Right ventricle myocardium superior (tissue), 1 donor: ENCODE data around the gene TNFRSF18. TPM values are rescaled to one million over a fixed set of nuclear protein-coding genes. Genes with fewer than 3 reads are reported as not detected.

Experiments used
- ATAC-seq: fragments of 200-7000 bp; cut with Tn5 transposase; one replicate; pipeline ENCODE4 v1.9.1; 2020; ENCODE audit warnings: mild to moderate bottlenecking; ENCODE audit not compliant: poor library complexity
- DNase-seq: peaks from one replicate; pipeline ENCODE4 v3.0.0-alpha.2; 2020
- intact Hi-C: fragments of 100-400 bp; cut with DNase I; formaldehyde crosslinking; loops from one replicate; pipeline ENCODE4 v1.11.2; 2022
- total RNA-seq: library from RNA; stranded (reverse); fragmentation: NEBNext Ultra II Directional; extraction: Animal tissue kit (Norgen Biotek cat#: 25700); gene quantifications from one replicate; pipeline ENCODE4 v1.2.1, GENCODE V29; 2021
- donor health status: DM: no; HTN: yes; CAD: no; lungs with severe emphysema.

The TNFRSF18 gene
- total RNA-seq, 1 donor from 2014 or later: 0.32 TPM

GRCh38 chr1:1241588-1242219 is 35.3 kb upstream of the TNFRSF18 start:
- intact Hi-C loops: no loop called here
- ATAC-seq (no peak), DNase-seq (no peak)

DNA sequence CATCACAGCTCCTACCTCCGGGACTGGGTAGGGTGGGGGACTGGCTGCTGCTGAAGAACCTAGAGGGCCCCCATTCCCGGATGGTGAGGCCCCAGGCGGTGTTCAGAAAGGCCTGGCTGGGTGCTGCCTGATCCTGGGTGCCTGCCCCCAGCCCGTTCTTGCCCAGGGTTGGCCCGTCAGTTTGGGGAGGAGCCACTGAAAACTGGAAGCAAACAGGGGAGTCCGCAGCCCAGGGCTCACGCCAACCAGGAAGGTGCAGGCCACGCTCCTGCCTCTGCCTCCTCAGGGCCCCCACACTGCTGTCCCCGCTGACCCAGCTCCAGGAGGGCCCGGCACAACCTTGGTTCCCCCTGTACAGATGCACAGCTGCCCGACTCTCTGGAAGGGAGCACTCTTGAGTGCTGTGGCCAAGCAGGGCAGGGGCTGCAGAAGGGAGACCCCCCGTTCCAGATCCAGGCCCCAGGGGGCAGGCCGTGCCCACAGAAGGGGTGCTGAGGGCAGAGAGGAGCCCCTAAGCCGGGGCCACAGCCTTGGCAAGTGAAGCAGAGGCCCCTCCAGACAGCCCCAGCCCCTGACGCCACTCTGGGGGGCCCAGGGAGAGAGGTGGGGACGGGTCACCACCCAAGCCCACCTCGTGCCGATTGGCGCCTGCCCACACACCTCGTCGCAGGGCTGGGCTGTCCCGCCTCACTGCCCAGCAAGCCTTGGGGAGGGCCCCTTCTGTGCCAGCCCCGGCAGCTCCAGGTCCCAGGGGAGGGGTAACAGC is 34.6 kb upstream of the TNFRSF18 start:
- ATAC-seq (no peak), DNase-seq (no peak)
- intact Hi-C loops: no loop called here

DNA sequence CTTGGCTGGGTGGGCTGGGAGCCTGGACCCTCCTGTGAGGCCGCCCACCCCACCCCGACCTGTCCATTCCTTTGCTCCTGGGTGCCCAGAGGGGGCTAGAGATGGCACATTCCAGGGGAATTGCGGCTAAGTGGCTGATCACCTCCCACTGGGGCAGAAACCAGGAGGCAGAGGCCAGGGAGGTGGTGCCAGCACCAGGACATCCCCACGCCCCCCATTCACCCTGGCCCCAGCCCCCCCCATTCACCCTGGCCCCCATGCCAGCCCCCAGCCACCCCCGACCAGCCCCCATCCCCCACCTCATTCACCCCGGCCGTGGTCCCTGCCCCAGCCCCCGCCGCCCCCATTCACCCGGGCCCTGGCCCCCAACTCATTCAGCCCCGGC is 33.9 kb upstream of the TNFRSF18 start:
- ATAC-seq (no peak), DNase-seq (no peak)
- intact Hi-C loops: no loop called here

- intact Hi-C loops: no loop called here
- ATAC-seq: no peak
- DNase-seq: no peak
These were observed 33.4 kb upstream of the TNFRSF18 start for GRCh38 chr1:1239614-1240347.

GRCh38 chr1:1239227-1239613 is 32.8 kb upstream of the TNFRSF18 start:
- ATAC-seq (no peak), DNase-seq (no peak)
- intact Hi-C loops: no loop called here

DNA sequence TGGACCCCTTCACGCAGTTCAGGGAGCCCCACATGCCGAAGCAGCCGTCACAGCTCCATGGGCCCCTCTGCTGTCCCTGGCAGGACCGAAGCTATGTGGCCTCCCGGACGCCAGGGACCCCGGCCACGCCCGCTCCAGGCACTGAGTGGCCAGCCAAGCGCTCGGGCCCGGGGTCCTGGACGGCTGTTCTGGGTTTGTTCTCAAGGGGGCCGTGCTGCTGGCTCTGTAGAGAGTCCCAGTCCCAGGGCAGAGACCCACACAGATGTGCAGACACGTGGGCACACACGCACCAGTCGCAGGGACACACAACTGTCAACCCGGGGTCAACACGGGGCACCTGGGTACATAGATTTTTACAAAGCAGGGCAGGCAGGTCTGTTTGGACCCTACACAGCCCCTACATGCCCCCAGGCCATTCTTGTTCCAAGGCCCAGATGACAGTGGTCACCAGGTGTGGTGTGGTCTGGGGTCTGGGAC is 32.3 kb upstream of the TNFRSF18 start:
- intact Hi-C loops: no loop called here
- ATAC-seq (no peak), DNase-seq (no peak)

GRCh38 chr1:1237874-1238701 is 31.7 kb upstream of the TNFRSF18 start:
- no peak for ATAC-seq
- intact Hi-C loops: no loop called here
- DNase-seq: no peak

DNA sequence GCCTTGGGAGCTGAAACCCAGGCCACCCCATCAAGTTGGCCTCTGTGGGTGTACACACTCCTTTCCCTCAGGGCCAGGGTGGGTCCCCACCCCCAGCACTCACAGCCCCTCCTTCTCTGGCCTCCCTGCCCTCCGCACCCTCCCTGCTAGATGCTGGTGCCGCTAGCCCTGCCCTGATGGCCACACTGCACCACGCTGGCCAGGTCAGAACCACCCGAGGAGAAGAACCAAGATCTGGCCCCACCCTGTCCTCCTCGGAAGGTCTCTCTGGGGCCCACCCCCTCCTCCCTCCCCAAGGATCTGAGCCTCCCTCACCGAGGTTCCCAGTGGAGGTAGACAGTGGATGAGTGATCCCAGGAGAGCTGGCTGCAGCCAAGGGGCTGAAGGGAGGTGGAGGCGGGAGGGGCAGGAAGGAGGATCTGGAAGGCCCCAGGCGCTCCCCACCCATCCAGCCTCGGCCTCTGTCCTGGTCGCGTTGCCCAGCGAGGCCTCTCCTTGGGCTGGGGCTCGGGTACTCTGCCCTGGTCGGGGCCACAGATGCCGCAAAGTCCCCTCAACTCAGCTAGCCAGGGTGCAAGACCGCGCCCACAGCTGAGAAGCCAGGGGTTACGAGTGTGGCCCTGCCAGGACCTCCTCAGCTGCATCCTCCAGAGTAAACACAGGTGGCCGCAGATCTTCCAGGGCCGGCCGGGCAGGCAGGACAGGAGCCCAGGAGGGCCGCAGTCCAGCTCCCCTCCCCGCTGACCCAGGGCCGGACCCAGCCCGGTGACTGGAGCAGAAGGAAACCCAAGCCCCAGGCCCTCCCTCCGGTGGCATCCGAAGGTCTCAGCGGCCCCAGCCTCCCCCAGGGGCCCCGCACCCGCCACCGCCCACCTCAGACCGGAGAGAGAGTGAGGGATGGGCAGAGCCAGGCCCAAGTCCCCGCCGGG is 30.8 kb upstream of the TNFRSF18 start:
- DNase-seq (no peak), ATAC-seq (no peak)
- intact Hi-C loops: no loop called here

DNA sequence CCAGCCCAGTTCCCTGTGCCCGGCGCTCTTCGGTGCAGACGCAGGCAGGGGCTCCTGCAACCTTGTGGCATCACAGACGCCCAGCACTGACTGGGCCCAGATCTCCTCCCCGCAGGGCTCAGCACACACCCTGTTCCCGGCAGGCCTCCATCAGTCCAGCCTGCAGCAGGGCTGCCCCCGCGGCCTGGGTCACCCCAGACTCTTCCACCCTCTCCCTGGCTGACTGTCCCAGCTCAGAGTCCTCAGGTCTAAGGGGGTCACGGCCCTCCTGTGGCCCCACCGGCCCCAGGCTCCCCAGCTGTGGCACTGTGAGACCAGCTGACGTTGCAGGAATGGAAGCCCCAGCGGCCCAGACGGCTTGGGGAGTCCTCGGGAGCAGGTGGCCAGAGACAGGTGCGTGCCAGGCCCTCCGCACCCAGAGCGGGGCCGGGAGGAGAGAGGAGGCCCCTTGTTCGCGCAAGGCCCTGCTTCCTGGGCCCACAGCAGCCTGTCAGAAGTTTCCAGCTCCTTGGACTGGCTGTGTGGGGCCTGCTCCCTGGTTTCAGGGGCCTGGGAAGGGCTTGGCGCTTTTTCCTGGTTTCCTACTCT is 29.9 kb upstream of the TNFRSF18 start:
- ATAC-seq (no peak), DNase-seq (no peak)
- intact Hi-C loops: no loop called here

DNA sequence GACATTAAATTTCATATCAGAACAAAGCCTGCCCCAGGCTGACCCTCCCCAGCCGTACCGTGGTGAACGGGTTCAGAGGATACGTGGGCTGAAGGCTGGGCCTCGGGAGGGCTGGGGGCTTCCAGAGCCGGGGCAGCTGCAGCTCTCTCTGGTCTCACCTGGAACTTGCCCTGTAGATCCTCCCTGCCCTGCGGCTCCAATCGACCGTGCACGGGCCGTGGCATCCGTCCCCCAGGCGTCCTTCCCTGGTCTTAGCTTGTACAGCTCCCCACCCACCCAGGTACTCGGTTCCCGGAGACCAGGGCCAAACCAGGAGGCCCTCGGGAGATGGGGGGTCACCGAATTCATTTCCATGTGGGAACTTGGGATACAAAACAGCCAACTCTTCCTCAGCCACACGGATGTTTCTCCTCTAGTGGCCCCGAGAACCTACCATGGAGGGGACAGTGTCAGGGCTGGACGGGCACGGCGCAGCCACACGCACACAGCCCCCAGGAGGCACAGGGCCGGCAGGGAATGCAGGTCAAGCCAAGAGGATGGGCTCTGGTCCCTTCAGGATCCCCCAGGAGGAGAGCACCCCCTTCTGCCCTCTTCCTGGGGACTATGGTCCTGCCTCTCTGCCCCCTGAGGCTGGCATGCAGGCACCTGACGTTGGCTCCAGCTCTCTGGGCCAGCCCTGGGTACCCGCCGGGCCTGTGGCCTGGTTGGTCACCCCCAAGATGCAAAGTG is 28.8 kb upstream of the TNFRSF18 start:
- ATAC-seq (no peak), DNase-seq (no peak)
- intact Hi-C loops: no loop called here

DNA sequence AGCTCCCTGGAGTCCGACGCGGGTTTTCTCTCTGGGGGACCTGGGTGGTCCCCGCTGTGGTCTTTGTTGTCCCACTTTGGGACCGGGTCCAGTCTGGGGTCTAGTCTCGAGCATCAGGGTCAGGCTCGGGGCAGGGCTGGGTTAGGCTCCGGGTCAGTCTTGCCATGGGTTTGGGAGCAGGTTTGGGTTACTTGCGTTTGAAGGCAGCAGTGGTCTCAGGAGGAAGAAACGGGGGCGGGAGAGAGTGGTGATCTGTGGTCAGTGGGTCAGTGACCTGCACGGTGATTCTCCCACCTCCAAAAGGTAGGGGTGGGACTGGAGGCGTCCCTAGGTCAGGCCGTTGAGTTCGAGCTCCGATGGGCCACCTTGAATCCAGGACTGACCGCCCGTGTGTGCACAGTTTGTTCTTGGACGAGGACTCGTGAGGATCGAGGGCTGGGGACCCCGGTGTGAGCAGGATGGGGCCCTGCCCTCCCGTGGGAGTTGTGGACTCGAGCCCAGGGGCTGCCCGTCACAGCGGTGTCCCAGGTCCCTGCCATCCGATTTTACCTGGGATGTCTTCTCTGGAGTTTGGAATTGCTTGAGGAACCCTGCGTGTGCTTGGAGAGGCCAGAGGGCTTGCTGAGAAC is 27.9 kb upstream of the TNFRSF18 start:
- intact Hi-C loops: loop anchor here (5.0 kb wide), 1 partner anchor 112 kb away; no protein-coding TSS in a partner anchor
- ATAC-seq: no peak
- no peak for DNase-seq

DNA sequence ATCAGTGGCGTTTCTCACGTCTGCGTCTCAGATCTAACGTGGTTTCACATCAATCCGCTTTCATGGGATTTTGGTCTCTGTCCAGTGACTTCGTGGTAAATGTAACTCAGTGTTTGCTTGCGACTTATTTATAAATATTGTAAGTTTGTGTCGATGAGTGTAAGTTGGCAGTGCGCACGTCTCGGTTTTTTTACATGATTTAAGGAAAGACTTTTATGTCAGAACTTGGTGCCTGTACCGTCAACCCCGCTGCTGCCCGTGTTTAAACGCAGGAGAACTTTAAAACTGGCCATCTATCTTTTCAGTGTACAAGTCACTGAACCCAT is 27.1 kb upstream of the TNFRSF18 start:
- DNase-seq: no peak

GRCh38 chr1:1232796-1233566 is 26.6 kb upstream of the TNFRSF18 start:
- intact Hi-C loops: loop anchor here (5.0 kb wide), 1 partner anchor 111 kb away; no protein-coding TSS in a partner anchor
- DNase-seq: no peak
- no peak for ATAC-seq

More for the DNA sequence above, 27.1 kb upstream of the TNFRSF18 start:
- intact Hi-C loops: loop anchor here (5.0 kb wide), 1 partner anchor 111 kb away; no protein-coding TSS in a partner anchor
- ATAC-seq: no peak

DNA sequence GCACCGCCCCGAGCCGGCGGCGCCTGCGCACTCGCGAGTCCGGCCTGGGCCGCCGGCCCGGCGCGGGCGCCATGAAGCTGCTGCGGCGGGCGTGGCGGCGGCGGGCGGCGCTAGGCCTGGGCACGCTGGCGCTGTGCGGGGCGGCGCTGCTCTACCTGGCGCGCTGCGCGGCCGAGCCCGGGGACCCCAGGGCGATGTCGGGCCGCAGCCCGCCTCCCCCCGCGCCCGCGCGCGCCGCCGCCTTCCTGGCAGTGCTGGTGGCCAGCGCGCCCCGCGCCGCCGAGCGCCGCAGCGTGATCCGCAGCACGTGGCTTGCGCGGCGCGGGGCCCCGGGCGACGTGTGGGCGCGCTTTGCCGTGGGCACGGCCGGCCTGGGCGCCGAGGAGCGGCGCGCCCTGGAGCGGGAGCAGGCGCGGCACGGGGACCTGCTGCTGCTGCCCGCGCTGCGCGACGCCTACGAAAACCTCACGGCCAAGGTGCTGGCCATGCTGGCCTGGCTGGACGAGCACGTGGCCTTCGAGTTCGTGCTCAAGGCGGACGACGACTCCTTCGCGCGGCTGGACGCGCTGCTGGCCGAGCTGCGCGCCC is 25.9 kb upstream of the TNFRSF18 start, which contains the start of gene B3GALT6:
B3GALT6 (plus strand) TSS at position 30 of the 588 bp plus-strand sequence; CDS start at position 72, 42 bp downstream.
- no peak for DNase-seq
- ATAC-seq: no peak
- intact Hi-C loops: loop anchor here (5.0 kb wide), 1 partner anchor 110 kb away; no protein-coding TSS in a partner anchor
